Brain microvascular endothelial cell (primary cell): ENCODE measurements around the gene PBX3.

Experiments used
- DNase-seq: peaks from one replicate; pipeline ENCODE4 v3.0.0-alpha.2; 2020
- H3K27ac ChIP-seq: fragments of 250-450 bp; sonication (Bioruptor Pico); 2 replicates; pipeline ENCODE4 v1.5.1; 2020; ENCODE audit warnings: mild to moderate bottlenecking, moderate library complexity
- H3K27me3 ChIP-seq: fragments of 250-450 bp; sonication (Bioruptor Pico); replicated peaks from 2 replicates; pipeline ENCODE4 v1.5.1; 2020; ENCODE audit warnings: mild to moderate bottlenecking
- H3K36me3 ChIP-seq: fragments of 250-450 bp; sonication (Bioruptor Pico); replicated peaks from 2 replicates; pipeline ENCODE4 v1.5.1; 2020; ENCODE audit warnings: mild to moderate bottlenecking
- H3K4me3 ChIP-seq: 2 replicates; pipeline ENCODE4 v1.5.1; 2011; ENCODE audit warnings: low read depth, mild to moderate bottlenecking, control low read depth, low read length, moderate library complexity
- in situ Hi-C: cut with HindIII; loops from 2 replicates; pipeline ENCODE4 v1.10.0; 2017; ENCODE audit warnings: low sequenced_read_pairs, low pct_ligation_motif_present
- TF ChIP-seq, protein P1 (sequence below): IDR thresholded peaks from 2 replicates; pipeline ENCODE4 v1.5.1; 2011; ENCODE audit warnings: low read depth, mild to moderate bottlenecking, moderate library complexity, low read length, control low read depth, inconsistent platforms; ENCODE audit errors: missing control alignments

PBX3 gene

DNA sequence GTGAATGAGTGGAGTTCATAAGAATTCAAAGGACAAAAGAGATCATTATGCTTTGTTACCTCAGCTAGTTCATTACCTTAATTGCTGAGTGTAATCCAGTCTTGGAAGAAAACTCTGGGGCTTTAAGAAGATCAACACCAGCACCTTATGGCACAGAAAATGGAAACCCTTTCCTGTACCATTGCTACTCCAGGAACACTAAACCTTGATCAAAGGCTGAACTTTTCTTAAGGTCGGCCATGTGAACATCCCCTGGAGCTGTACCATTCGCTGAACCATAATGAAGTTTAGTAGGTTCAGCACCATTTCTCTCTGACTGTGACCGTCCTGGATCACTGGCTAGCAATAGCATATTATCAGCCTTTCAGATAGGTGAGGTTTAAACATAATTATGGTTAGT lies 97.4 kb downstream of the PBX3 start:
- H3K36me3 ChIP-seq = no peaks in the 10 kb centered on the region
- TF ChIP-seq, protein P1, sequence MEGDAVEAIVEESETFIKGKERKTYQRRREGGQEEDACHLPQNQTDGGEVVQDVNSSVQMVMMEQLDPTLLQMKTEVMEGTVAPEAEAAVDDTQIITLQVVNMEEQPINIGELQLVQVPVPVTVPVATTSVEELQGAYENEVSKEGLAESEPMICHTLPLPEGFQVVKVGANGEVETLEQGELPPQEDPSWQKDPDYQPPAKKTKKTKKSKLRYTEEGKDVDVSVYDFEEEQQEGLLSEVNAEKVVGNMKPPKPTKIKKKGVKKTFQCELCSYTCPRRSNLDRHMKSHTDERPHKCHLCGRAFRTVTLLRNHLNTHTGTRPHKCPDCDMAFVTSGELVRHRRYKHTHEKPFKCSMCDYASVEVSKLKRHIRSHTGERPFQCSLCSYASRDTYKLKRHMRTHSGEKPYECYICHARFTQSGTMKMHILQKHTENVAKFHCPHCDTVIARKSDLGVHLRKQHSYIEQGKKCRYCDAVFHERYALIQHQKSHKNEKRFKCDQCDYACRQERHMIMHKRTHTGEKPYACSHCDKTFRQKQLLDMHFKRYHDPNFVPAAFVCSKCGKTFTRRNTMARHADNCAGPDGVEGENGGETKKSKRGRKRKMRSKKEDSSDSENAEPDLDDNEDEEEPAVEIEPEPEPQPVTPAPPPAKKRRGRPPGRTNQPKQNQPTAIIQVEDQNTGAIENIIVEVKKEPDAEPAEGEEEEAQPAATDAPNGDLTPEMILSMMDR = no peak
- H3K27ac ChIP-seq = no peak overlapping the region
- H3K4me3 ChIP-seq = no peak overlapping the region
- DNase-seq = no peak
- in situ Hi-C loops = no loop called here
- H3K27me3 ChIP-seq = no peaks in the 10 kb centered on the region

DNA sequence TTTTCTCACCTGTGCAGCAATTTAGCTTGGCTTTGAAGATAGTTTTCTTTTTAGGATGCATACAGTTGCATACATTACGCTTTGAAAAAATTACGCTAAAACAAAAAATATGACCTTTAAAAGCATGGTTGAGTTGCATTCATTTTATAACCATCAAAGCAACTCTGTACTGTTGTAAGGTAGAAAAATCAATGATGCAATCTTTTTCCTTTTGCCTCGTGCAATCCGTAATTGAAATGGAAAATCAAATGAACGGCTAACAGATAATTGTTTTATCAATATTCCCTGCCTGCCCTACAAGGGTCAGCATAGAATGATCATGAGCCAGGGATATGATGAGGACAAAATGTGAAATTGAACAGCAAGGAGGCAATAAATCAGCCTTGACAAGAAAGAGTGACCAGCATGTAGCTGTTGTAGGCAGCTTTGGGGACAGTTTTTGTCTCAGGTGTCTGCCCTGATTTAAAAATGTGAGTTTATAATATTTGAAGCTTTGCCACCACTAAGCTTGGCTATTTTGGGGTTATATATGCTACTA lies 98.2 kb downstream of the PBX3 start:
- Histone ChIP-seq H3K27ac (no peak overlapping the region), H3K36me3 (no peaks in the 10 kb centered on the region), H3K4me3 (no peak overlapping the region), H3K27me3 (no peaks in the 10 kb centered on the region)
- in situ Hi-C loops = no loop called here
- TF ChIP-seq, protein P1 = no peak
- no peak for DNase-seq

- in situ Hi-C loops = no loop called here
- Histone ChIP-seq H3K36me3 (no peaks in the 10 kb centered on the region), H3K4me3 (no peak overlapping the region), H3K27me3 (no peaks in the 10 kb centered on the region), H3K27ac (no peak overlapping the region)
- no peak for DNase-seq
- TF ChIP-seq, protein P1 = no peak
Measured at GRCh38 chr9:125847735-125848134, 100.6 kb downstream of the PBX3 start.

GRCh38 chr9:125850106-125850632 lies 103.0 kb downstream of the PBX3 start:
- no peak overlapping the region for H3K4me3 ChIP-seq
- in situ Hi-C loops = no loop called here

DNA sequence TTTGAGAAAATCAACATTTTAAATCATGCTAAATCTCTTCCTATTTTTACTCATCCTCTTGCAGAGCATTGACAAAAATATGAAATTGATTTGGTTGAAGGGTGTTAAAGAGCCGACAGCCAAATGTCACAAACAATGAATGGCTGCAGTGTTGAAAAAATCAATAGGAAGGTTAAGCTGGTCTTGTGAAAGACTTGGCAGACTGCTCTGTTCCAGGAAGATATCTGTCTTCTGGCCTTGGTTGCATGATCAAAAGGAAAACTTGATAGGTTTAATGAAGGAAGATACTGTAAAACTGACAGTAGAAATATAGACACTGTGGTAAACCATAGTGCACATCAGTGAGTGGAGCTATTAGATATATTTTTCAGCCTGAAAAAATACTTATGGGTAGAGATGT lies 103.6 kb downstream of the PBX3 start:
- TF ChIP-seq, protein P1 = no peak
- Histone ChIP-seq H3K27ac (no peak overlapping the region), H3K4me3 (no peak overlapping the region), H3K27me3 (no peaks in the 10 kb centered on the region), H3K36me3 (no peaks in the 10 kb centered on the region)
- DNase-seq = no peak
- in situ Hi-C loops = no loop called here

More at GRCh38 chr9:125850106-125850632, 103.0 kb downstream of the PBX3 start:
- no peaks in the 10 kb centered on the region for H3K36me3 ChIP-seq
- no peaks in the 10 kb centered on the region for H3K27me3 ChIP-seq
- TF ChIP-seq, protein P1 = no peak
- DNase-seq = no peak
- H3K27ac ChIP-seq = no peak overlapping the region

- Histone ChIP-seq H3K4me3 (no peak overlapping the region), H3K36me3 (no peaks in the 10 kb centered on the region), H3K27me3 (no peaks in the 10 kb centered on the region), H3K27ac (no peak overlapping the region)
- TF ChIP-seq, protein P1 = no peak
- no peak for DNase-seq
- in situ Hi-C loops = no loop called here
Measured at GRCh38 chr9:125851979-125852378, 104.8 kb downstream of the PBX3 start.
